Body of pancreas (tissue), 4 donors: ENCODE data around the gene ZNF579.

Source experiments
- POLR2A ChIP-seq, 3 donors: fragments of 450-650 bp; IDR thresholded peaks; one replicate each; pipeline ENCODE4 v1.6.1; 2016; ENCODE audit warnings: antibody characterized with exemption in 3 of 3, mild to moderate bottlenecking in 2 of 3
- TF ChIP-seq, protein P1 (sequence below), 7 experiments: fragments of 450-650 bp in 4 of 7; fragments of 200-600 bp in 3 of 7; sonication (generic) in 3 of 7; IDR thresholded peaks; one replicate each; pipeline ENCODE4 v1.5.1; 2016 to 2019; ENCODE audit warnings: antibody characterized with exemption in 7 of 7

DNA sequence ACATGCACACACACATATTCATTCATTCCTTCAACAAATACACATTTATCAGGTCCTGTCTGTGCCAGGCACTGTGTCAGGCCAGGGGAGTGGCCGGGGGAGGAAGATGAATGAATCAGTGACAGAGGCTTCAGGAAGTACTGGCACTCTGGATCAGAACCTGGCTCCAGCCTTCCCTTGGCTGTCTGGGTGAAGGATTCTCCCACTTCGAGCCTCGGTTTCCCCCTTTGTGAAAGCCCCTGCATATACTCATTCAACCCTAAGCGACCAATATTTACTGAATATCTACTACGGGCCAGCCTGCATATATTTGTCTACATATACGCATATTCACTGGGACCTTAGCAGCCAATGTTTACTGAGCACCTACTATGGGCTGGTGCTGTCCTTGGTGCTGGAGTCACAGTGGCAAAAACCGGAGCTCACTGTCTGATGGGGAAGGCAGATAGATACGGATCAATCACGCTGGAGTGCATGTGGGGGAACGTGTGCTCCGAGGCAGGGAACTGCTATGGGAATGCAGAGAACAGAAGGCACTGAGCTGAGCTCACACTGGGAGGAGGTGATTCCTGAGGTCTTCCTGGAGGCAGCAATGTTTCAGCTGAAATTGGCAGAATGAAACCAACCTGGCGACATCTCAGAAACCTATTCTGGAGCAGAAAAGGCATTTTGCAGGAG lies 636 bp upstream of the ZNF579 start:
- TF ChIP-seq, protein P1, sequence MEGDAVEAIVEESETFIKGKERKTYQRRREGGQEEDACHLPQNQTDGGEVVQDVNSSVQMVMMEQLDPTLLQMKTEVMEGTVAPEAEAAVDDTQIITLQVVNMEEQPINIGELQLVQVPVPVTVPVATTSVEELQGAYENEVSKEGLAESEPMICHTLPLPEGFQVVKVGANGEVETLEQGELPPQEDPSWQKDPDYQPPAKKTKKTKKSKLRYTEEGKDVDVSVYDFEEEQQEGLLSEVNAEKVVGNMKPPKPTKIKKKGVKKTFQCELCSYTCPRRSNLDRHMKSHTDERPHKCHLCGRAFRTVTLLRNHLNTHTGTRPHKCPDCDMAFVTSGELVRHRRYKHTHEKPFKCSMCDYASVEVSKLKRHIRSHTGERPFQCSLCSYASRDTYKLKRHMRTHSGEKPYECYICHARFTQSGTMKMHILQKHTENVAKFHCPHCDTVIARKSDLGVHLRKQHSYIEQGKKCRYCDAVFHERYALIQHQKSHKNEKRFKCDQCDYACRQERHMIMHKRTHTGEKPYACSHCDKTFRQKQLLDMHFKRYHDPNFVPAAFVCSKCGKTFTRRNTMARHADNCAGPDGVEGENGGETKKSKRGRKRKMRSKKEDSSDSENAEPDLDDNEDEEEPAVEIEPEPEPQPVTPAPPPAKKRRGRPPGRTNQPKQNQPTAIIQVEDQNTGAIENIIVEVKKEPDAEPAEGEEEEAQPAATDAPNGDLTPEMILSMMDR (IDR thresholded peaks at IDR 0.05): no peak
- no peak for TF ChIP-seq POLR2A (IDR thresholded peaks at IDR 0.05)
